ENCODE results near the gene UBE2J1. TPM values are rescaled to one million over a fixed set of nuclear protein-coding genes. Genes with fewer than 3 reads are reported as not detected.

UBE2J1 gene
- total and polyA plus RNA-seq, 7 experiments from 2014 or later, result 18.8 to 47.7 (median 27.7) TPM

DNA sequence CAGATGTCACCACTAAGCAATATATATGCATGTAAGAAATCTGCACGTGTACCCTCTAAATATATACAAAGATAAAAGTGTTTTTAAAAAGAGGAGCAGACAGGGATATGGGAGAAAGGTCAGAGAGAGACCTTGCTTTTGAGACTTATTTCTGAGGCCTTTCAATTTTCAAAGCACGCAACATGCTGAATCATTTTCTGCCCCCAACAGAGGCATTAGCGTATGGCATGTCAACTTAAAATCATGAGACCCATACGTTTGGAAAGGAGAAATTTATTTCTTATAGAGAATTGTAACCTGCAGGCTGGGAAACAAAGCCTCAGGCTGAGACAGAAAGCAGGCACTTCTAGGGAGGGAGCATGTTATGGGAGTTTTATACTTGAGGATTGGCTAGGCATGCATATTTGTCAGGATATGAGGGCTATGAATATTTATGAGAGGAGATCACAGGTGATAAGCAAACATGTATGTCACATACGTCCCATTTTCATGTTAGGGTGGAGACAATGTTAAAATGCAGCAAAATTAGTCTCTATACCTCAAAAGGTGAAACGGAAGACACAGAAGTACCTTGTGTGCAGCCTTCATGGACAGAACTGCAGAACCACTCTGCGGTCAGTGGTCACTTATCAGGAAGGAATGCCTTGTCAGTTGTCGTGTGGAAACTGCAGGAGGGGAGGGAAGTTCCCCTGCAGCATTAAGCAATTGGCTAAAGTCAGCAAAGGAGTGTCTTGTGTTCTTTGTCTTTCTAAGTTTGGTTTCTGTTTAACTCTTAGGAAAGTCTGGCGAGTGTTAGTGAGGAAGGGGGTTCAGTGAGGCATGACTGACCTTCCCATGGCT, 31.2 kb downstream of the UBE2J1 start:
- H3K9me3 ChIP-seq (ENCODE audit: control insufficient read depth in 2 of 3, low read length in 3 of 3), result no peaks in the 10 kb centered on the region
- no peaks in the 10 kb centered on the region for H3K36me3 ChIP-seq (ENCODE audit: control insufficient read depth in 2 of 3, insufficient read depth in 3 of 3, low read length in 3 of 3)
- Mint-ChIP-seq H3K9me3 (no peaks in the 10 kb centered on the region), H3K36me3 (peaks cover 7 to 45% (median 26%) of the 10 kb centered on the region in 5 donors), H3K4me3 (no peak overlapping the region), H3K27ac (peak overlapping the region in 1 of 9 donors; percentile 37), H3K27me3 (no peaks in the 10 kb centered on the region), H3K4me1 (peaks cover 0 to 12% (median 4%) of the 10 kb centered on the region in 7 donors)
- DNase-seq (no peak), ATAC-seq (peak; percentile 80)
- no peak overlapping the region for H3K4me3 ChIP-seq (ENCODE audit: low read length)
- ChIA-PET CTCF (no interaction called here), POLR2A (no interaction called here)
- no peaks in the 10 kb centered on the region for H3K27me3 ChIP-seq (ENCODE audit: control insufficient read depth in 2 of 2, insufficient read depth in 2 of 2, low read length in 2 of 2)
- H3K4me1 ChIP-seq (ENCODE audit: control insufficient read depth in 2 of 2, insufficient read depth in 2 of 2, low read length in 2 of 2), result no peaks in the 10 kb centered on the region
- H3K27ac ChIP-seq (ENCODE audit: low read depth, low read length), result no peak overlapping the region
- intact Hi-C loops (cut with micrococcal nuclease), result no loop called here

DNA sequence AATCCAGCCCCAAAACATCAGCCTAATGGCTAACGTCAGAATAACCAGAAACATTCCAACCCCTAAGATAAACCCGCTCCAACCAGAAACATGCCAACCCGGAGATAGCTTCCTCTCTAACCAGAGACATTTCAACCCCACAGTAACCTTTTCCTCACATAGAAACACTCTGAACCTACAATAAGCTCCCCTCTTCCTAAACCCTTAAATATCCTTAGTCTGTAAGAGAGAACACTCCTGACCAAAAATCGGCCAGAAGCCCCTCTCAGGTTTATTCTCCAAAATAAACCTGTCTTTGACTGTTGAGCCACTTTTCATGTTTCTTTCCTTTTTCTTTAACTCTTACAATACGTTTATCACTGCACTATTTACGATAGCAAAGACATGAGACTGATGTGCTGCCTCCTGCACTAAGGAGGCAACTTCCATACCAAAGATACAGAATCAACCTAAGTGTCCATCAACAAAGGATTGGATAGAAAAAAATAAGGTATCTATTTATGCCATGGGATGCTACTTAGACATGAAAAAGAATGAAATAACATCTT, 32.4 kb downstream of the UBE2J1 start:
- Mint-ChIP-seq H3K9me3 (no peaks in the 10 kb centered on the region), H3K4me3 (no peak overlapping the region), H3K27me3 (no peaks in the 10 kb centered on the region), H3K36me3 (peaks cover 3 to 47% (median 27%) of the 10 kb centered on the region in 5 donors), H3K4me1 (peaks cover 0 to 12% (median 4%) of the 10 kb centered on the region in 7 donors), H3K27ac (no peak overlapping the region)
- no peak overlapping the region for H3K4me3 ChIP-seq (ENCODE audit: low read length)
- ATAC-seq, result no peak
- no peaks in the 10 kb centered on the region for H3K27me3 ChIP-seq (ENCODE audit: control insufficient read depth in 2 of 2, insufficient read depth in 2 of 2, low read length in 2 of 2)
- intact Hi-C loops (cut with micrococcal nuclease), result no loop called here
- H3K36me3 ChIP-seq (ENCODE audit: control insufficient read depth in 2 of 3, insufficient read depth in 3 of 3, low read length in 3 of 3), result no peaks in the 10 kb centered on the region
- POLR2A ChIA-PET, result no interaction called here
- no peak overlapping the region for H3K27ac ChIP-seq (ENCODE audit: low read depth, low read length)
- no peak for DNase-seq
- CTCF ChIA-PET, result no interaction called here
- H3K4me1 ChIP-seq (ENCODE audit: control insufficient read depth in 2 of 2, insufficient read depth in 2 of 2, low read length in 2 of 2), result no peaks in the 10 kb centered on the region
- H3K9me3 ChIP-seq (ENCODE audit: control insufficient read depth in 2 of 3, low read length in 3 of 3), result no peaks in the 10 kb centered on the region

DNA sequence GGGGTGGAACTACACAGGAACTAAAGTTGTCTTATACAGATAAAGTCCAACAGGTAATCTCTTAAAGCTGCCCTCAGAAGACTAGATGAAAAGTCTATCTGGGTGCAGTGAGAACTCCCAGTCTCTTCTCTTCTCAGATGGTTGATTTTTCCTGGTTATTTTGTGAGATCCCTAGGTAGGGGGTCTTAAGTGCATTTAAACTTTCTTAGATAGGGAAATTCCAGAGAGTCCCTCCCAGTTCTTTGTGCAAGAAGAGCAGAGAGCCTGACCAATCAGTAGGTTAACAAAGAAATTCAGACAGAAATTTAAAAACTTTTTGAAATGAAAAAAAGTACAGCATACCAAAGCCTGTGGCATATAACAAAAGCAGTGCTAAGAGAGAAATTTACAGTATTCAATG, 35.5 kb downstream of the UBE2J1 start:
- POLR2A ChIA-PET, result interaction anchor here (0.6 kb wide), 2 partner anchors 9 to 1295 kb away, joined by 3 to 6 read pairs; no protein-coding TSS in a partner anchor
- no peak for ATAC-seq
- CTCF ChIA-PET, result interaction anchor here (0.7 to 1.1 kb wide), 2 partner anchors 55 to 1079 kb away, joined by 3 read pairs; no protein-coding TSS in a partner anchor

DNA sequence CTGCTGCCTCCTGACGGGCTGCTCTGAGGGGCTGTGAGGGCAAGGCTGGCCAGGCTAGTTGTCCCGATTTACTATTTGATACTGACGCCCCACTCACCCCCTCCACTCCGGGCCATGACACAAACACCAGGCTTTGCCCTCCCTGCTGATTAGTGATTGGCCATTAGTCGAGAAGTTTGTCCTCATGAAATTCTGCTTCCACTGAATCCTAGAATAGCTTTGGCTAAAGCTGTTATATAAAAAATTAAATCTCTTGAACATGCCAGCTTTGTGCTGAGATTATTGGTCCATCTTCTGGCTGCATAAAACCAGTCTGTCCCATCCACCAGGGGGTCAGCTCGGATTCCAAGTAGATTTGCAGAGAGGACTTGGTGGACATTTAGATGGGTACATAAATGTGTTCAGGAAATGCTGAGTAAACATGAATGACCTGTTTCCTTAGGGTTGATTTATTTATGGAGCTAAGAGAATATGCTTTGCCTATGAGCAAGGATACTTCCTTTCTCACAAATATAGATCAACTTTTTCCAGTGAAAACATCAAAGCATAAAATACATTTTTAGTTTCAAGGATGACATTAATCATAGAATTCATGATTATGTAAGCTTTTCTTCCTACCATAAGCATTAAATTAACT, 37.2 kb downstream of the UBE2J1 start, which contains the start of gene GABRR2:
TSS of gene GABRR2 (minus strand) at position 51 of the 637 bp plus-strand sequence. CDS start 134 bp downstream, outside the sequence.
- Histone ChIP-seq H3K27ac (ENCODE audit: low read depth, low read length) (no peak within 1 kb of the TSS), H3K9me3 (ENCODE audit: control insufficient read depth in 2 of 3, low read length in 3 of 3) (no peaks in the 10 kb centered on the region), H3K27me3 (ENCODE audit: control insufficient read depth in 2 of 2, insufficient read depth in 2 of 2, low read length in 2 of 2) (no peaks in the 10 kb centered on the region), H3K36me3 (ENCODE audit: control insufficient read depth in 2 of 3, insufficient read depth in 3 of 3, low read length in 3 of 3) (no peaks in the 10 kb centered on the region), H3K4me3 (ENCODE audit: low read length) (no peak within 1 kb of the TSS), H3K4me1 (ENCODE audit: control insufficient read depth in 2 of 2, insufficient read depth in 2 of 2, low read length in 2 of 2) (no peaks in the 10 kb centered on the region)
- H3K27ac Mint-ChIP-seq, result no peak within 1 kb of the TSS
- peaks cover 3 to 32% (median 15%) of the 10 kb centered on the region in 5 donors for H3K36me3 Mint-ChIP-seq
- H3K4me1 Mint-ChIP-seq, result peaks cover 0 to 12% (median 4%) of the 10 kb centered on the region in 7 donors
- POLR2A ChIA-PET, result no interaction called here
- peaks cover 0 to 5% (median 0%) of the 10 kb centered on the region in 5 donors for H3K27me3 Mint-ChIP-seq
- intact Hi-C loops (cut with micrococcal nuclease), result loop anchor here in 1 of 2 donors (5.0 kb wide), 1 partner anchor 333 kb away; no protein-coding TSS in a partner anchor
- DNase-seq, result no peak
- ATAC-seq, result no peak
- no peak within 1 kb of the TSS for H3K4me3 Mint-ChIP-seq
- no peaks in the 10 kb centered on the region for H3K9me3 Mint-ChIP-seq
- CTCF ChIA-PET, result interaction anchor here (1.0 kb wide), 1 partner anchor 333 kb away, joined by 3 read pairs; no protein-coding TSS in a partner anchor

More for the DNA sequence above, 35.5 kb downstream of the UBE2J1 start:
- H3K4me1 Mint-ChIP-seq, result peaks cover 0 to 12% (median 4%) of the 10 kb centered on the region in 7 donors
- Histone ChIP-seq H3K9me3 (ENCODE audit: control insufficient read depth in 2 of 3, low read length in 3 of 3) (no peaks in the 10 kb centered on the region), H3K4me3 (ENCODE audit: low read length) (no peak overlapping the region), H3K27ac (ENCODE audit: low read depth, low read length) (no peak overlapping the region), H3K4me1 (ENCODE audit: control insufficient read depth in 2 of 2, insufficient read depth in 2 of 2, low read length in 2 of 2) (no peaks in the 10 kb centered on the region), H3K27me3 (ENCODE audit: control insufficient read depth in 2 of 2, insufficient read depth in 2 of 2, low read length in 2 of 2) (no peaks in the 10 kb centered on the region), H3K36me3 (ENCODE audit: control insufficient read depth in 2 of 3, insufficient read depth in 3 of 3, low read length in 3 of 3) (no peaks in the 10 kb centered on the region)
- no peak for DNase-seq
- H3K27ac Mint-ChIP-seq, result no peak overlapping the region
- peaks cover 3 to 39% (median 15%) of the 10 kb centered on the region in 5 donors for H3K36me3 Mint-ChIP-seq
- H3K9me3 Mint-ChIP-seq, result no peaks in the 10 kb centered on the region
- no peak overlapping the region for H3K4me3 Mint-ChIP-seq
- intact Hi-C loops (cut with micrococcal nuclease), result loop anchor here in 1 of 2 donors (5.0 kb wide), 1 partner anchor 335 kb away; no protein-coding TSS in a partner anchor
- H3K27me3 Mint-ChIP-seq, result no peaks in the 10 kb centered on the region

DNA sequence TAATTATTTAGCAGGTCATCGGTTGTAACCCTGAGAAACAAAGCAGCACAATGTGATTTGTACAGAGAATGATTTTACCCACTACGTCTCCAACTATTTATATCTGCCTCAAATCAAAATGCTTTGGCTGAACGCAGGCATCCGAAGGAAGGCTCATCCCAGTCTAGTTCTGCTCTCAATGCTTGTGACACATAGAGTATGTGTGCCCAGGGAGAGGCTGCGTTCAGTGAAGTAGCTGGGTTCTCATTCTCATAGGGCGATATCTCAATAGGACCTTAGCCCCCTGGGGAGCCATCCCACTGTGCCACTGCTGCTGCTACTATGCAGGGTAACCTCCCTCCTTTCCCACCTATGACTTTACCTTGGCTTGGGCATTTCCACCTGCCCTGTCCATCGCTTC, 37.8 kb downstream of the UBE2J1 start:
- no peak for DNase-seq
- ATAC-seq, result no peak
- no peaks in the 10 kb centered on the region for H3K4me1 ChIP-seq (ENCODE audit: control insufficient read depth in 2 of 2, insufficient read depth in 2 of 2, low read length in 2 of 2)
- Mint-ChIP-seq H3K27me3 (peaks cover 0 to 8% (median 0%) of the 10 kb centered on the region in 5 donors), H3K4me3 (no peak overlapping the region), H3K9me3 (no peaks in the 10 kb centered on the region), H3K36me3 (peaks cover 0 to 25% (median 8%) of the 10 kb centered on the region in 5 donors), H3K27ac (no peak overlapping the region), H3K4me1 (peaks cover 0 to 12% (median 0%) of the 10 kb centered on the region in 7 donors)
- H3K4me3 ChIP-seq (ENCODE audit: low read length), result no peak overlapping the region
- H3K36me3 ChIP-seq (ENCODE audit: control insufficient read depth in 2 of 3, insufficient read depth in 3 of 3, low read length in 3 of 3), result no peaks in the 10 kb centered on the region
- no peak overlapping the region for H3K27ac ChIP-seq (ENCODE audit: low read depth, low read length)
- H3K27me3 ChIP-seq (ENCODE audit: control insufficient read depth in 2 of 2, insufficient read depth in 2 of 2, low read length in 2 of 2), result no peaks in the 10 kb centered on the region
- intact Hi-C loops (cut with micrococcal nuclease), result loop anchor here in 1 of 2 donors (5.0 kb wide), 1 partner anchor 332 kb away; no protein-coding TSS in a partner anchor
- H3K9me3 ChIP-seq (ENCODE audit: control insufficient read depth in 2 of 3, low read length in 3 of 3), result no peaks in the 10 kb centered on the region
- CTCF ChIA-PET, result interaction anchor here (0.7 kb wide), 1 partner anchor 37 kb away, joined by 3 read pairs; no protein-coding TSS in a partner anchor
- POLR2A ChIA-PET, result no interaction called here

DNA sequence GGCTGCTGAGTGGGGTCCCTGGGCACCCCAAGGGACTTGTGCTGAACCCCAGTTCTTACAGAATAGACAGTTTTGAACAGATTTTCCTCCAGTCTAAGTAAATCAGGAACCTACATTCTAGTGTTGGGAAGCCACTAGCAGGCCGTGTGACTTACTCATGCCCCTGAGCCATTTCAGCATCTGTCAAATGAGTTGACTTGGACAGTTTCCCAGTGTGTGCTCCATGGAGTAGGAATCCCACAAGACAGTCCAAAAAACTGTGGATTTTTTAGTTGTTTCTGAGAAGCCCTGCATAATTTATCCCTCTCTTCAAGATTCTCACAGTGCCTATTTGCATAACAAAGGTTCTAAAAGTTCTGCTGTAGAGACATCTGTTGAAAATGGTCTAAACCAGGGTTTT, 39.5 kb downstream of the UBE2J1 start:
- Histone ChIP-seq H3K27me3 (ENCODE audit: control insufficient read depth in 2 of 2, insufficient read depth in 2 of 2, low read length in 2 of 2) (no peaks in the 10 kb centered on the region), H3K36me3 (ENCODE audit: control insufficient read depth in 2 of 3, insufficient read depth in 3 of 3, low read length in 3 of 3) (no peaks in the 10 kb centered on the region), H3K4me1 (ENCODE audit: control insufficient read depth in 2 of 2, insufficient read depth in 2 of 2, low read length in 2 of 2) (no peaks in the 10 kb centered on the region), H3K4me3 (ENCODE audit: low read length) (no peak overlapping the region), H3K9me3 (ENCODE audit: control insufficient read depth in 2 of 3, low read length in 3 of 3) (no peaks in the 10 kb centered on the region), H3K27ac (ENCODE audit: low read depth, low read length) (no peak overlapping the region)
- Mint-ChIP-seq H3K9me3 (no peaks in the 10 kb centered on the region), H3K27me3 (peaks cover 0 to 8% (median 0%) of the 10 kb centered on the region in 5 donors), H3K36me3 (peaks cover 0 to 19% (median 8%) of the 10 kb centered on the region in 5 donors), H3K4me1 (peaks cover 0 to 13% (median 0%) of the 10 kb centered on the region in 7 donors), H3K27ac (no peak overlapping the region), H3K4me3 (no peak overlapping the region)
- POLR2A ChIA-PET, result no interaction called here
- intact Hi-C loops (cut with micrococcal nuclease), result no loop called here
- CTCF ChIA-PET, result no interaction called here
- no peak for DNase-seq
- no peak for ATAC-seq
